ENCODE data around the gene CDX2. TPM values are rescaled to one million over a fixed set of nuclear protein-coding genes. Genes with fewer than 3 reads are reported as not detected.

The CDX2 gene
- total and polyA plus RNA-seq, 2 donors (not counting 1 experiment from before 2014, with no cell fraction given) = not detected

DNA sequence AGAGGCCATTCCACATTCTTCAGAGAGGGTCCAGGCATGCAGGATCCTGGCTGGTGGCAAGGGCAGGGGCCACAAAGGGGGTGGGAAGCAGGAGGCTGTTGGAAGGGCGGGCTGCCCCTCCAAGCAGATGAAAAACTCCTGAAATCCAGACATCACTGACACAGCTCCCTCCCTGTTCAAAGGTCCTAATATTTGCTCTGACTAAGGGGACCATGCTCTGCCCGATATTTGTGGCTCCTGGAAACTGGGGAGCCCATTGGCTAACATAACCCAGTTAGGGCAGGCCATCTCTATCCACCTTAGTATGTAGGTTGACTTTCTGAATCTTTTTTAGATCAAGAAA, 3.3 kb upstream of the CDX2 start:
- no peak for TF ChIP-seq EZH2 (IDR thresholded peaks at IDR 0.05; ENCODE audit: borderline replicate concordance, insufficient read depth, low read depth, low read length, poor library complexity, severe bottlenecking)
- TF ChIP-seq, protein P1, sequence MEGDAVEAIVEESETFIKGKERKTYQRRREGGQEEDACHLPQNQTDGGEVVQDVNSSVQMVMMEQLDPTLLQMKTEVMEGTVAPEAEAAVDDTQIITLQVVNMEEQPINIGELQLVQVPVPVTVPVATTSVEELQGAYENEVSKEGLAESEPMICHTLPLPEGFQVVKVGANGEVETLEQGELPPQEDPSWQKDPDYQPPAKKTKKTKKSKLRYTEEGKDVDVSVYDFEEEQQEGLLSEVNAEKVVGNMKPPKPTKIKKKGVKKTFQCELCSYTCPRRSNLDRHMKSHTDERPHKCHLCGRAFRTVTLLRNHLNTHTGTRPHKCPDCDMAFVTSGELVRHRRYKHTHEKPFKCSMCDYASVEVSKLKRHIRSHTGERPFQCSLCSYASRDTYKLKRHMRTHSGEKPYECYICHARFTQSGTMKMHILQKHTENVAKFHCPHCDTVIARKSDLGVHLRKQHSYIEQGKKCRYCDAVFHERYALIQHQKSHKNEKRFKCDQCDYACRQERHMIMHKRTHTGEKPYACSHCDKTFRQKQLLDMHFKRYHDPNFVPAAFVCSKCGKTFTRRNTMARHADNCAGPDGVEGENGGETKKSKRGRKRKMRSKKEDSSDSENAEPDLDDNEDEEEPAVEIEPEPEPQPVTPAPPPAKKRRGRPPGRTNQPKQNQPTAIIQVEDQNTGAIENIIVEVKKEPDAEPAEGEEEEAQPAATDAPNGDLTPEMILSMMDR (IDR thresholded peaks at IDR 0.05) = no peak
- Histone ChIP-seq H3K4me1 (ENCODE audit: control insufficient read depth in 2 of 2, insufficient read depth in 2 of 2, low read length in 2 of 2) (peaks cover 46 to 53% of the 10 kb centered on the region in 2 donors), H3K4me2 (replicated peaks; ENCODE audit: low read depth, low read length, poor library complexity, severe bottlenecking) (no peak overlapping the region), H3K36me3 (replicated peaks in 1 of 2; ENCODE audit: control extremely low read depth in 1 of 2, control insufficient read depth in 1 of 2, extremely low read depth in 1 of 2, insufficient read depth in 2 of 2, low read length in 1 of 2) (no peaks in the 10 kb centered on the region), H3K9ac (ENCODE audit: low read length) (no peak overlapping the region), H2AFZ (ENCODE audit: insufficient read depth, low read depth, low read length, poor library complexity, severe bottlenecking) (no peak overlapping the region), H4K20me1 (ENCODE audit: control insufficient read depth, insufficient read depth, low read length, poor library complexity, severe bottlenecking) (no peaks in the 10 kb centered on the region), H3K27me3 (replicated peaks in 1 of 4; ENCODE audit: control extremely low read depth in 1 of 4, control insufficient read depth in 3 of 4, insufficient read depth in 4 of 4, low read length in 3 of 4) (peaks cover 0 to 91% (median 61%) of the 10 kb centered on the region in 4 experiments), H3K27ac (ENCODE audit: low read length in 2 of 2) (no peak overlapping the region), H3K79me2 (ENCODE audit: control insufficient read depth, insufficient read depth, low read length) (no peaks in the 10 kb centered on the region), H3K4me3 (ENCODE audit: control extremely low read depth in 1 of 5, extremely low read depth in 1 of 5, insufficient read depth in 1 of 5, low read depth in 2 of 5, low read length in 4 of 5) (no peak overlapping the region), H3K9me3 (ENCODE audit: control extremely low read depth in 1 of 3, control insufficient read depth in 2 of 3, insufficient read depth in 1 of 3, low read length in 2 of 3) (peaks cover 0 to 41% (median 0%) of the 10 kb centered on the region in 3 donors)
- ATAC-seq (ENCODE audit: low read depth) = no peak
- WGBS (ENCODE audit: insufficient coverage) = 60% methylated on average over 2 of the region's 2 CpGs
- ChIA-PET CTCF (interaction anchor here (0.5 to 2.9 kb wide), 4 partner anchors 12 to 738 kb away, joined by 3 to 14 read pairs (median 4); no protein-coding TSS in a partner anchor), POLR2A (no interaction called here)
- no peak for DNase-seq
- Mint-ChIP-seq H3K4me3 (no peak overlapping the region), H3K9me3 (ENCODE audit: insufficient read depth) (no peaks in the 10 kb centered on the region), H3K27me3 (peaks cover 74% of the 10 kb centered on the region), H3K4me1 (peaks cover 35% of the 10 kb centered on the region), H3K27ac (no peak overlapping the region)
- intact Hi-C loops (cut with micrococcal nuclease) = no loop called here

DNA sequence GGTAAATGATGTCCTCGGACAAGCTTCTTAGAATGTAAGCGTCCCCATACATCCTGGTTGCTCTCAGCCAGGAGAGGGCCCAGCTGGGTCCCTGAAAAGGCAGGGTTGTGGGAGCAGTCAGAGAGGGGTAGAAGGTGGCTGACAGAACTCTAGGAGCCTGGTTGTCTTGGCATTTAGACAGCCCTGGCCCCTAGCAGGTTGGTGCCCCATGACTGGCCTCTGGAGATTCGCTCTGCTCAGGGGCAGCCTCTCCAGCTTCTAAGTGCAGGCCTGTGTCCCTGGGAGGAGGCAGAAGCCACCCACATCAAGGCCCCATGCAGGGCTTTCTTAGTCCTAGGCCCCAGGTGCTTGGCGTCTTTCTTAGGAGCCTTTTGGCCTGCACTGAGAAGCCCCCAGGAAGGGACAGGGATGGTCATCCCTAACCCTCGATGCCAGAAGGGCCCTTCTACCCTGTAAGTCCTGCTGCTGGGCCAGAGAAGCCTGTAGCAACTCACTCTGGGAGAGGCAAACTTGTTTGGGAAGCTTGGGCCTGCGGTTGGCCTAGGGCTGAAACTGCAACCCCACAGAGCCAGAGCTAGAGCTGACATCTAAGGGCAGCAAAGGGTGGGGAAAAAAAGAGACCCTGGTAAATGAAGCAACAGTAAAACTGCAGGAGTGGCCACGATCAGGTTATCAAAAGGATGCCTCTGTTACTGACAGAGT, 2.8 kb upstream of the CDX2 start:
- Histone ChIP-seq H3K9ac (ENCODE audit: low read length) (no peak overlapping the region), H3K4me3 (ENCODE audit: control extremely low read depth in 1 of 5, extremely low read depth in 1 of 5, insufficient read depth in 1 of 5, low read depth in 2 of 5, low read length in 4 of 5) (no peak overlapping the region), H3K27me3 (replicated peaks in 1 of 4; ENCODE audit: control extremely low read depth in 1 of 4, control insufficient read depth in 3 of 4, insufficient read depth in 4 of 4, low read length in 3 of 4) (peaks cover 0 to 91% (median 63%) of the 10 kb centered on the region in 4 experiments), H3K36me3 (replicated peaks in 1 of 2; ENCODE audit: control extremely low read depth in 1 of 2, control insufficient read depth in 1 of 2, extremely low read depth in 1 of 2, insufficient read depth in 2 of 2, low read length in 1 of 2) (no peaks in the 10 kb centered on the region), H3K4me1 (ENCODE audit: control insufficient read depth in 2 of 2, insufficient read depth in 2 of 2, low read length in 2 of 2) (peaks cover 47 to 58% of the 10 kb centered on the region in 2 donors), H3K9me3 (ENCODE audit: control extremely low read depth in 1 of 3, control insufficient read depth in 2 of 3, insufficient read depth in 1 of 3, low read length in 2 of 3) (peaks cover 0 to 47% (median 0%) of the 10 kb centered on the region in 3 donors), H3K27ac (ENCODE audit: low read length in 2 of 2) (no peak overlapping the region), H4K20me1 (ENCODE audit: control insufficient read depth, insufficient read depth, low read length, poor library complexity, severe bottlenecking) (no peaks in the 10 kb centered on the region), H3K79me2 (ENCODE audit: control insufficient read depth, insufficient read depth, low read length) (no peaks in the 10 kb centered on the region), H2AFZ (ENCODE audit: insufficient read depth, low read depth, low read length, poor library complexity, severe bottlenecking) (no peak overlapping the region), H3K4me2 (replicated peaks; ENCODE audit: low read depth, low read length, poor library complexity, severe bottlenecking) (no peak overlapping the region)
- POLR2A ChIA-PET = no interaction called here
- Mint-ChIP-seq H3K27ac (no peak overlapping the region), H3K27me3 (peaks cover 73% of the 10 kb centered on the region), H3K4me1 (peaks cover 37% of the 10 kb centered on the region), H3K9me3 (ENCODE audit: insufficient read depth) (no peaks in the 10 kb centered on the region), H3K4me3 (no peak overlapping the region)
- CTCF ChIA-PET = interaction anchor here (0.5 to 2.9 kb wide), 5 partner anchors 9 to 738 kb away, joined by 3 to 14 read pairs (median 3); no protein-coding TSS in a partner anchor
- intact Hi-C loops (cut with micrococcal nuclease) = no loop called here
- WGBS (ENCODE audit: insufficient coverage) = 67% methylated on average over 6 of the region's 7 CpGs
- no peak for TF ChIP-seq EZH2 (IDR thresholded peaks at IDR 0.05; ENCODE audit: borderline replicate concordance, insufficient read depth, low read depth, low read length, poor library complexity, severe bottlenecking)
- TF ChIP-seq, protein P1 (IDR thresholded peaks at IDR 0.05) = no peak
- no peak for DNase-seq
- no peak for ATAC-seq (ENCODE audit: low read depth)

All from B cell (primary cell).